ENCODE measurements around the gene PHYHD1.

DNA sequence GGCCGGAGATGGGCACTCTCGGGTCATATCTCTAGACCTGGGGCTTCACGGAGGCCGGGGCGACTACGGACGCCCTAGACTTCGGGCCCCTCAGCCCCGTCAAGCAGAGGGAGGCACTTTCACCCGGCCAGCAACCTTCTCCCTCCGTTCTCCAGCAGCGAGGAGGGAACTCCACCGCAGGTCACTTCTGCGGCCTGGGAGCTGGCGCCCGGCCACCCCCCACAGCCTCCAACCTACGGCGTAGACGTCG lies 26.4 kb downstream of the PHYHD1 start:
- TF ChIP-seq CTCF (conservative IDR thresholded peaks at IDR 0.05; ENCODE audit: low read depth, low read length) (no peak), EZH2 (IDR thresholded peaks at IDR 0.05; ENCODE audit: low read length, unreplicated experiment) (no peak)
